ENCODE results near the gene NDST4. TPM values are rescaled to one million over a fixed set of nuclear protein-coding genes. Genes with fewer than 3 reads are reported as not detected.

Gene NDST4
- polyA plus RNA-seq, 1 donor (not counting 4 experiments of a cell fraction or from before 2014, with no cell fraction given) = not detected

DNA sequence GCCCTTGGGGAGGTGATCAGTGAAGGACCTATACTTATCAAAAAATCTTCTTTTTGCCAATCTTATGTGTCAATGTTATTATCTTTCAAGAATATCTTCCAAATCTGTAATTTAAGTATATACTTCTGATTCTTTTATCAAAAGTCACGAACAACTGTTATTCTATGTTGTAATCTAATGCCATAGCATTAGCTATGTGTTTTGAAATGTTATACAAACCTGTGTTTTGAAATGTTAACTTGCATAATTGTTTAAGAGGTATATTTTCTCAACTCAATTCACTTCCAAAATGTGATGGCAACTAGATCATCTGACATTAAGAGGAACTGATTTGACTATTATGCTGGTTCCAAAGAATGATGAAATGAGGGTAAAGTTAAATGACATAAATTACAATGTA is 113.5 kb downstream of the NDST4 start:
- H3K9ac ChIP-seq (ENCODE audit: control insufficient read depth, extremely low read depth, insufficient read depth, low read length) = no peak overlapping the region
- DNase-seq (ENCODE audit: low read depth, low spot score) = no peak
- no peaks in the 10 kb centered on the region for H3K27me3 ChIP-seq (ENCODE audit: control insufficient read depth, extremely low read depth, insufficient read depth, low read length)

DNA sequence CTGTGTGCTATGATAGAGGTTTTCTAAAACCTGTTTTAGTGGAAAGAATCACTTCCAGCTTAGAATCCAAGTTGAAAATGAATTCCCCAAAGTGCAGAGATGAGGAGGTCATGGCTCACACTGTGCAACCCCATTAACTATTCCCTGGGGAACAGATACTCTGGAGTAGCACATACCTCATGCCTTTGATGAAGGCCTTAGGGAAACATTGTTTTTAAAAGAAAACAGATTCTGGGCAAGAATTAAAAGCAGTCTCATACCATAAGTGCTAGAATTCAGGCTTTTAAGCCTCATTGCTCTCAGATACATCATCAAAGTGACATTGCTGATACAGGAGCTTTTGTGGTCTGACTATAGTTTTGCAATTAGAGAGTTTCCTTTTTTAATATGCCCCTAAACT is 115.1 kb downstream of the NDST4 start:
- FAIRE-seq (no peak), DNase-seq (ENCODE audit: low read depth, low spot score) (no peak)

More for the DNA sequence above, 113.5 kb downstream of the NDST4 start:
- no peaks in the 10 kb centered on the region for H3K36me3 ChIP-seq (ENCODE audit: control insufficient read depth in 2 of 2, extremely low read depth in 1 of 2, insufficient read depth in 2 of 2, low read length in 2 of 2)
- FAIRE-seq = no peak
- H3K9me1 ChIP-seq (ENCODE audit: control insufficient read depth, extremely low read depth, insufficient read depth, low read length) = no peaks in the 10 kb centered on the region
- no peak overlapping the region for H3K27ac ChIP-seq (ENCODE audit: control insufficient read depth, insufficient read depth, low read length)
- no peaks in the 10 kb centered on the region for H3K4me1 ChIP-seq (ENCODE audit: control insufficient read depth, extremely low read depth, insufficient read depth, low read length)
- H2AFZ ChIP-seq (ENCODE audit: control insufficient read depth, low read length) = no peak overlapping the region
- H3K79me2 ChIP-seq (ENCODE audit: control insufficient read depth, insufficient read depth, low read length) = no peaks in the 10 kb centered on the region
- H3K4me3 ChIP-seq (ENCODE audit: control insufficient read depth in 2 of 3, extremely low read depth in 1 of 3, insufficient read depth in 2 of 3, low read depth in 1 of 3, low read length in 3 of 3) = no peak overlapping the region
- TF ChIP-seq, protein P1, sequence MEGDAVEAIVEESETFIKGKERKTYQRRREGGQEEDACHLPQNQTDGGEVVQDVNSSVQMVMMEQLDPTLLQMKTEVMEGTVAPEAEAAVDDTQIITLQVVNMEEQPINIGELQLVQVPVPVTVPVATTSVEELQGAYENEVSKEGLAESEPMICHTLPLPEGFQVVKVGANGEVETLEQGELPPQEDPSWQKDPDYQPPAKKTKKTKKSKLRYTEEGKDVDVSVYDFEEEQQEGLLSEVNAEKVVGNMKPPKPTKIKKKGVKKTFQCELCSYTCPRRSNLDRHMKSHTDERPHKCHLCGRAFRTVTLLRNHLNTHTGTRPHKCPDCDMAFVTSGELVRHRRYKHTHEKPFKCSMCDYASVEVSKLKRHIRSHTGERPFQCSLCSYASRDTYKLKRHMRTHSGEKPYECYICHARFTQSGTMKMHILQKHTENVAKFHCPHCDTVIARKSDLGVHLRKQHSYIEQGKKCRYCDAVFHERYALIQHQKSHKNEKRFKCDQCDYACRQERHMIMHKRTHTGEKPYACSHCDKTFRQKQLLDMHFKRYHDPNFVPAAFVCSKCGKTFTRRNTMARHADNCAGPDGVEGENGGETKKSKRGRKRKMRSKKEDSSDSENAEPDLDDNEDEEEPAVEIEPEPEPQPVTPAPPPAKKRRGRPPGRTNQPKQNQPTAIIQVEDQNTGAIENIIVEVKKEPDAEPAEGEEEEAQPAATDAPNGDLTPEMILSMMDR (optimal IDR thresholded peaks at IDR 0.05 in 1 of 3, IDR thresholded peaks at IDR 0.05 in 1 of 3, conservative IDR thresholded peaks at IDR 0.05 in 1 of 3; ENCODE audit: extremely low read depth in 1 of 3, insufficient read depth in 2 of 3, low read length in 3 of 3) = no peak
- no peak for TF ChIP-seq EZH2 (IDR thresholded peaks at IDR 0.05; ENCODE audit: low read length)
- dilution Hi-C loops (cut with MboI; ENCODE audit: extremely low pct_ligation_motif_present, low sequenced_read_pairs) = no loop called here
- H3K4me2 ChIP-seq (ENCODE audit: control insufficient read depth, extremely low read depth, insufficient read depth, low read depth, low read length) = no peak overlapping the region
- H3K9me3 ChIP-seq (ENCODE audit: control insufficient read depth, low read depth, low read length) = no peaks in the 10 kb centered on the region
- H4K20me1 ChIP-seq (ENCODE audit: control insufficient read depth, extremely low read depth, insufficient read depth, low read length) = no peaks in the 10 kb centered on the region

More for the DNA sequence above, 115.1 kb downstream of the NDST4 start:
- Histone ChIP-seq H3K36me3 (ENCODE audit: control insufficient read depth in 2 of 2, extremely low read depth in 1 of 2, insufficient read depth in 2 of 2, low read length in 2 of 2) (no peaks in the 10 kb centered on the region), H3K27me3 (ENCODE audit: control insufficient read depth, extremely low read depth, insufficient read depth, low read length) (no peaks in the 10 kb centered on the region), H3K9ac (ENCODE audit: control insufficient read depth, extremely low read depth, insufficient read depth, low read length) (no peak overlapping the region), H3K27ac (ENCODE audit: control insufficient read depth, insufficient read depth, low read length) (no peak overlapping the region), H3K79me2 (ENCODE audit: control insufficient read depth, insufficient read depth, low read length) (no peaks in the 10 kb centered on the region), H4K20me1 (ENCODE audit: control insufficient read depth, extremely low read depth, insufficient read depth, low read length) (no peaks in the 10 kb centered on the region), H3K4me2 (ENCODE audit: control insufficient read depth, extremely low read depth, insufficient read depth, low read depth, low read length) (no peak overlapping the region), H3K9me1 (ENCODE audit: control insufficient read depth, extremely low read depth, insufficient read depth, low read length) (no peaks in the 10 kb centered on the region), H3K4me3 (ENCODE audit: control insufficient read depth in 2 of 3, extremely low read depth in 1 of 3, insufficient read depth in 2 of 3, low read depth in 1 of 3, low read length in 3 of 3) (no peak overlapping the region), H3K4me1 (ENCODE audit: control insufficient read depth, extremely low read depth, insufficient read depth, low read length) (no peaks in the 10 kb centered on the region), H3K9me3 (ENCODE audit: control insufficient read depth, low read depth, low read length) (no peaks in the 10 kb centered on the region), H2AFZ (ENCODE audit: control insufficient read depth, low read length) (no peak overlapping the region)
- no peak for TF ChIP-seq EZH2 (IDR thresholded peaks at IDR 0.05; ENCODE audit: low read length)
- TF ChIP-seq, protein P1 (optimal IDR thresholded peaks at IDR 0.05 in 1 of 3, IDR thresholded peaks at IDR 0.05 in 1 of 3, conservative IDR thresholded peaks at IDR 0.05 in 1 of 3; ENCODE audit: extremely low read depth in 1 of 3, insufficient read depth in 2 of 3, low read length in 3 of 3) = no peak
- dilution Hi-C loops (cut with MboI; ENCODE audit: extremely low pct_ligation_motif_present, low sequenced_read_pairs) = no loop called here

All from keratinocyte (primary cell).